SHP77 treated with DMSO at 0.1 percent for 48 hours (cell line): ENCODE results near the gene ENPP7.
A peak's percentile ranks its signal among the peaks of the same experiment; 100 is the strongest.
"Not testable (repeated sequence)": the region's sequence is repeated elsewhere in the genome, so short reads cannot be mapped to it uniquely, and the experiment has no call there.

Experiments
- DNase-seq: peaks from one replicate; lab custom pipeline; 2025; lab: John Stamatoyannopoulos, UW

Gene ENPP7

DNA sequence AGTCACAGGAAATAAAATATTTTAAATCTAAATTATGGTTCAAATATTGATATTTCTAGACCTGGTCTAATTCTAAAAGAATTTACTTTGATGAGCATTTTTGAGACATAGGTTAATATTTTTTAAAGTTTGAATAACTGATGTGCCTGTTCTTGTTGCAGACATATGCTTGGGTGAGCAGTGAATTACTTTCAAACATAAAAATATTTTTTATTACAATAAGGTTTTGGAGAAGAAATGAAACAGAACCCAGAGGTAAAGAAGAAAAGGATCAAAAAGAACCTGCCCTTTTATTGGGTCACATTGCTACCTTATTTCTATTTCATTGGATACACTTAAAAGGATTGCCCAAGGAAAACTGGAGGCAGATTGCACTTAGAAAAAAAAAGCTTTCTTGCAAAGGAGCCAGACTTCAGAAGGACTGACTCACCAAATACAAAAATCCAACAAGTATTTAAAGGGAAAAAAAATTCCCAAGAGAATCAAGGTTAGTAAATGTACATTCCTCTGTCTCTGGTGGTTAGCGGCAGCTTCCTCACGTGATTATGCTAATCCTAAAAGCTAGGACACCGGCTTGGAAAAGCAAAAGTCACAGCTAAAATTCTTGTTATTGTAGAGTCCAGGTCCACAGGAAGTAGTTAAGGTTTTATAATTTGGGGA lies 18.5 kb downstream of the ENPP7 start:
- DNase-seq, result no peak

DNA sequence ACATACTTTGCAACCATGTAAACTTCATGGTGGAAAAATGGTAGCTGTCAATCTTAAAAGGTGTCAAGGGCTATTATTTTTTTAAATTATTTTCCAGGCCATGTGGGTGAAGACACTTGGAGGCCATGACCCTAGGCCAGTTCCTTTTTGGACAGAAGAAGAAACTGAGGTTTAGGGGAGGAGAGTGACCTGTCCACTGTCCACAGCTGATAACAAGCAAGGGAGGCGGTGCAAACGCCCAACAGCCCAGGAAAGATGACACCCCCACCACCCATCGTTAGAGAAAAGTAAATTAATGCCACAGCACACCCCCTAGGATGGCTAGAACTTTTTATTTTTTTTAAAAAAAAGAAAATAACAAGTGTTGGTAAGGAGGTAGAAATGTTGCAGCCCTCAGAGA lies 19.2 kb downstream of the ENPP7 start:
- DNase-seq, result no peak

DNA sequence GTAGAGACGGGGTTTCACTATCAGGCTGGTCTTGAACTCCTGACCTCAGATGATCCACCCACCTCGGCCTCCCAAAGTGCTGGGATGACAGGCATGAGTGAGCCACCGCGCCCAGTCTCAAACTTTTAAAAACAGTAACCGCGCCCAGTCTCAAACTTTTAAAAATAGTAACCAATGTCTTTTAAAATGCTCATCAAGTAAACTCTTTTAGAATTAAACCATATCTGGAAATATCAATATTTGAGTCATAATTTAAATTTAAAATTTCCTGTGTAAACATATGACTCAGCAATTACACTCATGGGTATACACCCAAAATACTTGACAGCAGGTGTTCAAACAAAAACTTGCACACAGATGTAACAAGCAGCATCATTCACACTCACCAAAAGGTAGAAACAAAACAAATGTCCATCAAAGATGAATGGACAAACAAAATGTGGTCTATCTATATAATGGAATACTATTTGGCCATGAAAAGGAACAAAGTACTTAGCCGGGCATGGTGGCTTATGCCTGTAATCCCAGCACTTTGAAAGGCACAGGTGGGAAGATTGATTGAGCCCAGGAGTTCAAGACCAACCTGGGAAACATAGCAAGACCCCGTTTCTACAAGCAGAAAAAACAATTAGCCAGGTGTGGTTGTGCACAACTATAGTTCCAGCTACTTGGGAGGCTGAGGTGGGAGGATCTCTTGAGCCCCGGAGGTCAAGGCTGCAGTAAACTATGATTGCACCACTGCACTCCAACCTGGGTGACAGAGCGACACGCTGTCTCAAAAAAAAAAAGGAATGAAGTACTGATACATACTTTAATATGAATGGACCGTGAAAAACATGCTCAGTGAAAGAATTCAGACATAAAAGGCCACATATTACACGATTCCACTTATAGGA lies 20.2 kb downstream of the ENPP7 start:
- DNase-seq, result peak; percentile 69

DNA sequence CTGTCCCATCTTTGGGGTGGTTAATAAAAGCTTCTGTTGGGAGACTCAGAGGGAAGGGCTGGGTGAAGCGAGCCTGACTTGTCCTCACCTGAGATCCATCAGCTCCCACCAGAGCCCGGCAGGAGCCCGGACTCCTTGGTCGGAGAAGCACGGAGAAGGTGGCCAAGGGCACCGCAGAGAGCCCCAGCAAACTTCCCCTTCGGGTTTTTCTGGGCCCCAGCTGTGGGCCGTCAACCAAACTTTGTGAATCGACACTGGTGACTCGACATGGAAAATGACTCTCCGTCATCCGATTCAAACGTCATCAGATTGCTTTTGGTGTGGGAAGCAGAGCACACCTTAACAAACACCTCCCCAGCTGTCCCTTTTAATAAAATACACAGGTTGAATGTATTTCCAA lies 21.4 kb downstream of the ENPP7 start:
- DNase-seq, result no peak

DNA sequence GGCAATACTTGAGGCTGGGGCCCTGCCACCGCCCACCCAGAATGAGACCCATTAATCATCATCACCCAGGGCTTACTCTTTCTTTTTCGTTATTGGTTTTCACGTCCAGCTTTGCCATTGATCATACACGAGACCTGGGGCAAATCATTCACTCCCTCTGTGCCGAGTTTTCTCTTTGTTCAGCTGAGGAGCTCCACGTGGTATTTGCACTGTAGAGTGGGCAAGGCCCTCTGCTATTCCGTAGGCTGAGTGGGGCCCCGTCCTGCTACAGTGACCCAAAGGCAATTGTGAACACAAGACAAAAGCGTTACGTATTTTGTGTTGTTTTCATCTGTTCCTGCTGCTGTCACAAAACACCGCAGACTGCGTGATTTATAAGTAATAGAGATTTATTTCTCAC lies 23.6 kb downstream of the ENPP7 start:
- DNase-seq, result no peak

DNA sequence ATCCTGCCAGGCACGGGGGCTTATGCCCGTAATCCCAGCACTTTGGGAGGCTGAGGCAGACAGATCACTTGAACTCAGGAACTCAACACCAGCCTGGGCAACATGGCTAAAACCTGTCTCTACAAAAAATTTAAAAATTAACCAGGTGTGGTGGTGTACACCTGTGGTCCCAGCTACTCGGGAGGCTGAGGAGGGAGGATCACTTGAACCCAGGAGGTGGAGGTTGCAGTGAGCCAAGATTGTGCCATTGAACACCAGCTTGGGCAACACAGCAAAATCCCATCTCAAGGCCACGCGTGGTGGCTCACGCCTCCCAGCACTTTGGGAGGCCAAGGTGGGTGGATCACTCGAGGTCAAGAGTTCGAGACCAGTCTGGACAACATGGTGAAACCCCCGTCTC lies 24.2 kb downstream of the ENPP7 start:
- not testable (repeated sequence) for DNase-seq

DNA sequence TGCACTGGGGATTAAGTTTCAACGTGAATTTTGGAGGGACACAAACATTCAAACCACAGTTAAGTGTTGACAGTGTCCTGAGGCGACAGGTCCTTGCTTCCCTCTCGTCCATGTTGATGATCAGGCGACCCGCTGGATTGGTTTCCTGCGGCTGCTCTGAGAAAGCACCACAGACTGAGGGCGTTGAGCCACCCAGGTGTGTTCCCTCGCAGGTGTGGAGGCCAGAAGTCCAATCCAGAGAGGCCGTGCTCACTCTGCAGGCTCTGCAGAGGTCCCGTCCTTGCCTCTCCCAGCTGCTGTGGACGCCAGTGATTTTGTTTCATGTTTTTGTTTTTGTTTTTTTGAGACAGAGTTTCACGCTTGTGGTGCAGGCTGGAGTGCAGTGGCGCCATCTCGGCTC lies 24.8 kb downstream of the ENPP7 start:
- no peak for DNase-seq

DNA sequence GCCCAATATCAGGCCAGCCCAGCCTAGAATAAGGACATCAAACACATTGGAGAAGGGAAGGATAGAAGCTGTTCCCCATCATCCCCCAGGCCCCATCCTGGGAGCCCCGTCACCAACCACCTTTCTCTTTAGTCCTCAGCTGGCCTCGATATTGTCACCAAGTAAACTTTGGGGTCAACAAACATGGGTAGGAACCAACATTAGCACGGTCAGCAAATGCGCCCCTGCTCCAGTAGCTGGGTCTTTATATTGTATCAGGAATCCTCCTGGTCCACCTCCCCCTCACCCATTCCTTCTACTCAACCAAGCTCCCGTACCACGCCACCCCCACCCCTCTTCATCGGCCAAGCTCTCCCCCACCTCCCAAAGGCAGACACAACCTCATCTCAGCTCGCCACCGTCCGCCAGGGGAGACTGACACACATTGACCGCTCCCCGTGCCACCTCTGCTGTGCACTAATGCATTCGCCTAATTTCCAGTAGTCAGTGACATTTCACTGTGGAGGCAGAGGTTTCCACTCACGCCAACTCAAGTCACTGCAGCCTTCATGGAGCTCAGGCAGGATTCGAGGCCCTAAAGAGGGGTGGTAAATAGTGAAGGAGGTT lies 26.5 kb downstream of the ENPP7 start:
- DNase-seq, result no peak

DNA sequence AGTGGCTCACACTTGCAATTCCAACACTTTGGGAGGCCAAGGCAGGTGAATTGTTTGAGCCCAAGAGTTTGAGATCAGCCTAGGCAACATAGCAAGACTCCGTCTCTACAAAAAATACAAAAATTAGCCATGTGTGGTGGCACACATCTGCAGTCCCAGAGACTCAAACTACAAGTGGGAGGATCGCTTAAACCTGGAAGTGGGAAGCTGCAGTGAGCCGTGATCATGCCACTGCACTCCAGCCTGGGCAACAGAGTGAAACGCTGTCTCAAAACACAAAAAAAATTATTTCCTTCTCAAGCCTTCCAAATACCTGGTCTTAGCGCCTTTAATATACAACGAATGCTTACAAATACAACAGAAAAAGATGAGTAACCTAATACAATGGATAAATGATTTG lies 27.5 kb downstream of the ENPP7 start:
- DNase-seq, result no peak

DNA sequence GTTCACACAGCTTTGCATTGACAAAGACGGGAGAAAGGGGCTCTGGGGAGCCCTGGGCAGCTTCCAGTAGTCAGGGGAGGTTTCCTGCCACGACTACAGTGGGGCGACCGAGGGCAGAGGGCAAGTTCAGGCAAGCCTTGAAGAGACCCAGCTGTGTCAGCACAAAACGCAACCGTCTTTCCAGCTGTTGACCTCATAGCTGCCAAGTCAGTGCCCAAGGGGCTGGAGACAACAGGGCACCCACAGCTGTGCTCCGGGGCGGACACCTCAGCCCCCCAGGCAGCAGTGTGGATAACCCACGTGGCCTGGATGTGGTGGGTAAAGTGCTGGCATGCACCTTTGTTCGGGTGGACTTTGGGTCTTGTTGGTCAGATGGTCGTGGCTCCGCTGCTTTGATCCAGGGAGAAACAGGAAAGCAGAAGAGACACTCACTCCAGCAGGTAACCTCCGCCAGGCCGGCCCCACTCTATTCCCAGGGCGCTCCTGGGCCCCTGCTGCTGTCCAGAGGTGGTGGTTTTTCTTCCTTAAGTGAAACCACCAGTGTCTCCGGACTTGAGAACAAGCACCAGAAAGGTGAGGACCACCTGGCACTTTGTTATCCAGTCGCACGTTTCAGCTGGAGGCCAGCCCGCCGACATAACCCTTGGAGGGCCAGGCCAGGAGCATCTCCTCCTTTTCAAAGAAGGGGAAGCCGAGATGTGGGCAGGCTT lies 29.6 kb downstream of the ENPP7 start:
- DNase-seq, result no peak

DNA sequence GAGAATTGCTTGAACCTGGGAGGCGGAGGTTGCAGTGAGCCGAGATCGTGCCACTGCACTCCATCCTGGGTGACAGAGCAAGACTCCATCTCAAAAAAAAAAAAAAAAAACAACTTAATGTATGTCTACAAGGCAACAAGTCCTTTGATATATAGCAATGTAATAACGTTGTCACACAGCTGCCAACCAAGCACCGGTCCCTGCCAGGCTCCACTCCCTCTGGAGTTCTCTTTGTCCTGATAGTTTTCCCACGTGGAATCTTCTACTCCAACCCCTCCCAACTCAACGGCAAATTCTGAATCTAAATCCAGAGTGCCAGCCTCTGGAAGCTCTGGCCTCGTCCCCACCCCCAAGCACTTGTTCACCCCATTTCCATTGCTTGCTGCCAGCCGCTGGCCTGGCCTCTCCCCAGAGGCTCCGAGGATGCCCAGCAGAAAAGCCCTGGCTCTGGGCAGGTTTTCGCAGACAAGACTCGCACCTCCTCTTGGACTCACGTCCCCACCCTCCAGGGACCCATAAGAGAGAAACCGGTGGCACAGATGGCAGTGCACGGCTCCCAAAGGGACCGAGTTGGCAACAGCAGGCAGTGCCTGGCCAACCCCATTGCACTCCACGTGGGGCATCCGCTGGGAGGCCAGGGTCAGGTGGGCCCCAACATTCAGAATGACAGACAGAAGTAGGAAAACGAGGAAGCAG lies 31.3 kb downstream of the ENPP7 start:
- DNase-seq, result no peak

DNA sequence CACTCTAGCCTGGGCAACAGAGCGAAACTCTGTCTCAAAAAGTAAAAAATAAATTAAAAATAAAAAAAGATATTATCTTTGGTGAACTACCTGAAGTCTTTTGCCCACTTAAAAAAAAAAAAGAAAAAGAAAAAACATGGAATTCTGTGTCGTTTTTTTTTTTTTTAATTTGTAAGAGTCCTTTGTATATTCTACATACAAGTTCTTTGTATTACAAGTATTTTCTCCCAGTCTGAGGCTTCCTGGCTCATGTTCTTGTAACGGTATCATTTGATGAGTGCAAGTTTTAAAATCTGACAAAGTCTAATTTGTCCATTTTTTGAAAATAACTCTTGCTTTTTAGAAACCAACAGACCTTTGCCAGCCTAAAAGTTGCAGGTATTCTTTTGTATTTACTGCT lies 35.0 kb downstream of the ENPP7 start:
- no peak for DNase-seq

DNA sequence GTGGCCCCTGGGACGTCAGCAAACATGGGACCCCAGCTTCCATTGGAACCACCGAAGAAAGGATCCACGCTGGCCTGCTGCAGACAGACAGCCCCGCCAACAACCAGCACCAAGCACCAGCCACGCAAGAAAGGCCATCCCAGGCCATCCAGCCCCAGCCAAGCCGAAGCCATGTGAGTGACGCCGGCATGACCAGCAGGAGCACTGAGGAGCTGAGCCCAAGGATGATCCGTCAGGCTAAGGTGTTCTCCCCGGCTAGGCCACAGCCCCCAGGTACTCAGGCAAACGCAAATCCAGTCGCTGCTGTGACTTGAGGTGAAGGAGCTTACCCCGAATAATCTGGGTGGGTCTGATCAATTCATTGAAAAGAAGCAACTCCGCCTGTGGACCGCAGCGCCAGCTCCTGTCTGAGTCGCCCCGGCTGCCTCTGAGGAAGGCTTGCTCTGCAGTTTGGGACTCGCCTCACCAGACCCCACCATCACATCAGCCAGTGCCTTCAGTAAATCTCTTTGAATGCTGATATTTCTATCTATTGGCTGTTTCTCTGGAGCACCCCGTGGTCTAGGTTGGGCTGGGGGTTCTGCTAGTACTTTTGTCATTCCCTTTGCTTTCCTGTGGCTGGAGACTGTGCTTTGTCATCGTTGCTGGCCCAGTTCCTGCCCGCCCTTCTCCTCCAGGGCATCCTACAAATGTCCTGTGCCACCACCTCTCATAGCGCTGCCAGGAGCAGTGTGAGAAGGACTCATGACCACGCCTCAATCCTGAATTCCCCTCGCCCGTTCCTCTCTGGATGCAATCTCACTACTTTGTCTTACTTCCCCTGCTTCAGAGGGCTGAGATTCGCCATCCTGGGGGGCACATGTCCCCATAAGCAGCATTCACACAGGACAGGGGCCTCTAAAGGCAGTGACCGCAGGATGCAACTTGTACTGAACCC lies 39.1 kb downstream of the ENPP7 start:
- no peak for DNase-seq

DNA sequence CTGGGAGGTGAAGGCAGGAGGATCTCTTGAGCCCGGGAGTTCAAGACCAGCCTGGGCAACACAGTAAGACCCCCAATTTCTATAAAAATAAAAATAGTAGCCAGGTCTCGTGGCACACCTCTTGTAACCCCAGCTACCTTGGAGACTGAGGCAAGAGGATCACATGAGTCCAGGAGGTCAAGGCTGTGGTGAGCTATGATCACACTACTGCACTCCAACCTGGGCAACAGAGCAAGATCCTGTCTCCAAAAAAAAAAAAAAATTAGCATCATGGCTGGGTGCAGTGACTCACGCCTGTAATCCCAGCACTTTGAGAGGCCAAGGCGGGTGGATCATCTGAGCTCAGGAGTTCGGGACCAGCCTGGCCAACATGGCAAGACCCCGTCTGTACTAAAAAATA lies 40.5 kb downstream of the ENPP7 start:
- no peak for DNase-seq

DNA sequence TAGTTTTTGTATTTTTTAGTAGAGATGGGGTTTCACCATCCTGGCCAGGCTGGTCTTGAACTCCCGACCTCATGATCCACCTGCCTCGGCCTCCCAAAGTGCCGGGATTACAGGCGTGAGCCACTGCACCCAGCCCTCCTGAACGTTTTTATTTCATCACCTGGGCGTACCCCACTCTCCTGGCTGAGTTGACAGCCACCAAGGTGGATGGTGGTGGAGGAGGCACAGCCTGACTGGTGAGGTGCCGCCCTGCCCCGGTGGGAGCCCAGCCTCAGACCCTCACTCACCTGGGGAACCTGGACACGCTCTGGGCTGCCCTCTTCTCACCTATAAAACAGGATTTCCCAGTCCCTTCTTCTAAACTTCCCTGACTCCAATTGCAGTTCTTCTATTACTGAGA lies 42.0 kb downstream of the ENPP7 start:
- DNase-seq, result not testable (repeated sequence)

DNA sequence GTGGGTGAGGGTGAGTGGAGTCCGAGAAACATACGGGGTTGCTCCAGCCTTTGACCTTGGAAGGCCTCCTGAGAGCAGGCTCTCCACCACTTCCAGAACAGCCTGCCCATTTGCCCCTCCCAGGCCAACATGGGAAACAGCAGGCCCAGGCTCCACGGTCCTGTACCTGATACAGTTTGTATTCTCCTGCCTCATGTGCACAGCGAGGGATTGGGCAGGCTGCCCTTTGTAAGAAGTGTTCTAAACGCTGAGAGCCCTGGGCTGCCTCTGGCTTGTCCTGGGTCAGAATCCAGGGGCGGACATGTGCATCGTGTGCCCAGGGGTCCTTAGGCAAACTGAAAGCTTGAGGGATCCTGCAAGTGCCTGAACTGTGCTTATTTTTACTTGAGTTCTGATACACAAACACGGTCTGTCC lies 43.8 kb downstream of the ENPP7 start:
- DNase-seq, result no peak

DNA sequence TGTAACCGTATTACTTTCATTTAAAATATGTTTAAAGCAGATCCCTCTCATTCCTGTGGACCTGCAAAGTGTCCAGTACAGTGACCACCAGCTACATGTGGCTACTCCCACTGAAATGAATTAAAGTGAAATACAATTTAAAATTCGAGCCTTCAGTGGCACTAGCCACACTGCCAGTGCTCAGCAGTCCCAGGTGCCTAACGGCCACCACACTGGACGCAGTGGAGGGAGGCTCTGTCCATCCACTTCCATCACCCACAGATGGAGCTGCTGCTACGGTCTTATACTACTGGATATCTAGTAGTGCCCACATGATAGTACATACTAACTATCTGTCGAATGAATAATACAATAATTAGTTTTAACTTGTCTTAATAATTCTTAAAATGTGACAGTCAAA lies 44.9 kb downstream of the ENPP7 start:
- DNase-seq, result no peak

DNA sequence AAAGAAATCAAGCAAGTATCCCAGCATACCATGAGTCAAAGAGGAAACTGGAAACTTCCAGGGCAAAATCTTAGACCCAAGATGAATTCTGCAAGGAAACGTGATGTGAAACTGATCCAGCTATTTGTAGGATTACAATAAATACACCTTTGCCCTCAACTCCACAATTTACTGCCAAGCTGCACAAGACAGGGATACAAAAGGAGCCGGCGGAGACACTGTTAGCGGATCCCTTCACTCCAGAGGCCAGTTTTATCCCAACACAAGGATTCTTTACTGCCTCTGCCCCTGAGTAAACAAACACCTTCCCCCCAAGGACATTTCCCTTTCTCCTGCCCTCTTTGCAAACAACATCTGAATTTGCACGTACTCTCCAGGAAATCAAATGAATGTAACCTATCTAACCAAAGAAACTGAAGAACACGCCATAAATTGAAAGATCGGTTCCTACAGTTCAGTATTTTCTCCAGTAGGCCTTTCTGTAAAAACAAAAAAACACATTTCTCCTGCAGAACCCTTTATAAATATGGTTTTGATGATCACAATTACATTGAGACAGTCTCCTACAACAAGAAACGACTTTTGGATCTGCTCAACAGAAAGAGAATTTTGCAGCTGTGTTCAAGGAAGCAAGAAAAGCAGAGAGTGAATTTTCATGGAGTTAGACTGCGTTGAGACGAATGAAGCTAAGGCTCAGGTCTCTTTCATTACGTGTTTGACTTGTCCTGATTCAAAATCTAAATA lies 45.8 kb downstream of the ENPP7 start:
- DNase-seq, result peak; percentile 25

DNA sequence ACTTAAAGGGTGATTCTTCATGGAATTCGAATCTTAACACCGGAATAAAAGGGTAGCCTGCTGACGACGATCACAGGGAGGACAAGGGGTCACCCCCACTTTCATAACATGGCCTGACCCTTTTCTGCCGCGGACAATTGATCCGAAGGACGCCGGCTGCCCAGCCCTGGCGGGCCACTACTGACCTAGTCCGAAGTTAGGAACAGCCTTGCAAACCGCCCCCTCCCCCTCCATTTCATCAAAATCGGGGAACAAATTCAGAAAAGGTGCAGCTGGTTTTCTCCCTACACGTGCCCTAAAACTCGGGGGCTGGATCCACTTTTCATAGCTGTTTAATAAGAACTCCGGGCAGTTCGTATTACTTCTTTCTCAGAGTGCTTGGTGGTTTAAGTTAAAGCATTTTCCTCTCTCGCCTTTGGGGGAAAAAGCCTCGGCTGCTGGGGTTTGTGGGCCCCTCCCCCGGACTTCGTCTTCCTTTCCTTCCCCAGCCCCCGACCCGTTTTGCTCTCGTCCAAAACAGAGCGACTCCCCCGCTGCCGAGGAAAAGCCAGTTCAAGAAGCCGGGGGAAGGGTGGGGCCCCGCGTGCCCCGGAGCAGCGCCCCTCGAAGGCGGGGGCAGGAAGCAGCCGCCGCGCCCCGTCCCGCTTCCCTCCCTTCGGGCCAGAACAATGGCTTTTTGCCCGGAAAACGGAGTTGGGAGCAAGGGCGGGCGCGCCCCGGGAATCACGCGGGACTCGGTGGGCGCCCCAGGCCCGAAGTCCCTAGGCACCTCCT lies 46.6 kb downstream of the ENPP7 start:
- DNase-seq, result peak; percentile 27
